H1 (cell line): ENCODE measurements around the gene FEM1C. TPM values are rescaled to one million over a fixed set of nuclear protein-coding genes. Genes with fewer than 3 reads are reported as not detected.

ENCODE experiments used
- CTCF ChIA-PET: fragments of 300-600 bp; sonication (Branson Sonifier 250); formaldehyde crosslinking; loops from one replicate; lab custom pipeline; 2021; ENCODE audit not compliant: partially characterized antibody; lab: Charles Lee
- POLR2A ChIA-PET: fragments of 300-600 bp; sonication (Branson Sonifier 250); formaldehyde crosslinking; loops from one replicate; lab custom pipeline; 2021; ENCODE audit warnings: inconsistent platforms; ENCODE audit not compliant: partially characterized antibody; lab: Charles Lee
- DNase-seq, 2 experiments: peaks; one replicate each; pipeline versions ENCODE4 v3.0.0 to v3.0.0-alpha.2; 2010 to 2022; ENCODE audit warnings: low spot score in 2 of 2, low read depth in 1 of 2, mixed read lengths in 1 of 2
- FAIRE-seq: peaks from 2 replicates; lab custom pipeline; 2011; peaks lifted over from hg19 to GRCh38; lab: Jason Lieb, UNC
- H2AFZ ChIP-seq: 2 replicates; pipeline ENCODE4 v1.8.1; 2012; ENCODE audit warnings: low read length, inconsistent platforms
- H2AK5ac ChIP-seq: 2 replicates; pipeline ENCODE4 v1.6.1; 2013; ENCODE audit warnings: low read depth, low read length
- H2BK120ac ChIP-seq: replicated peaks from 2 replicates; pipeline ENCODE3; 2013; ENCODE audit warnings: low read depth, low read length, inconsistent platforms
- H2BK12ac ChIP-seq: 2 replicates; pipeline ENCODE4 v1.6.1; 2013; ENCODE audit warnings: low read depth, low read length
- H2BK15ac ChIP-seq: 2 replicates; pipeline ENCODE4 v1.6.1; 2013; ENCODE audit warnings: low read length
- H2BK20ac ChIP-seq: 2 replicates; pipeline ENCODE4 v1.6.1; 2013; ENCODE audit warnings: low read length
- H2BK5ac ChIP-seq: 2 replicates; pipeline ENCODE4 v1.6.1; 2013; ENCODE audit warnings: low read depth, low read length
- H3K14ac ChIP-seq: 2 replicates; pipeline ENCODE4 v1.6.1; 2013; ENCODE audit warnings: inconsistent platforms; ENCODE audit not compliant: insufficient read length
- H3K18ac ChIP-seq: 2 replicates; pipeline ENCODE4 v1.6.1; 2013; ENCODE audit warnings: low read length; ENCODE audit errors: extremely low read depth
- H3K23ac ChIP-seq: 2 replicates; pipeline ENCODE4 v1.6.1; 2013; ENCODE audit warnings: inconsistent platforms; ENCODE audit not compliant: insufficient read length
- H3K23me2 ChIP-seq: 2 replicates; pipeline ENCODE4 v1.6.1; 2013; ENCODE audit warnings: low read depth, low read length
- H3K27ac ChIP-seq: 2 replicates; pipeline ENCODE4 v1.6.1; 2011; ENCODE audit warnings: low read depth, low read length, inconsistent platforms
- H3K27me3 ChIP-seq, 4 experiments: replicated peaks in 1 of 4; 1 replicate in 1 of 4; 2 replicates in 3 of 4; pipeline versions ENCODE4 v1.6.1 to v1.8.1; 2011 to 2013; ENCODE audit warnings: low read length in 3 of 4, mild to moderate bottlenecking in 3 of 4, inconsistent platforms in 2 of 4, mixed read lengths in 2 of 4, moderate library complexity in 1 of 4; ENCODE audit not compliant: control insufficient read depth in 3 of 4, insufficient read depth in 3 of 4; ENCODE audit errors: extremely low read depth in 1 of 4
- H3K36me3 ChIP-seq, 4 experiments: 2 replicates each; pipeline versions ENCODE4 v1.6.1 to v1.8.1; 2011 to 2013; ENCODE audit warnings: mild to moderate bottlenecking in 4 of 4, low read length in 3 of 4, moderate library complexity in 2 of 4, control low read depth in 1 of 4, inconsistent platforms in 1 of 4; ENCODE audit not compliant: insufficient read depth in 4 of 4, control insufficient read depth in 2 of 4
- H3K4ac ChIP-seq: replicated peaks from 2 replicates; pipeline ENCODE3; 2013; ENCODE audit warnings: low read length, low read depth, mixed read lengths, inconsistent platforms; ENCODE audit not compliant: insufficient read length
- H3K4me1 ChIP-seq, 4 experiments: replicated peaks in 1 of 4; 1 replicate in 1 of 4; 2 replicates in 3 of 4; pipeline versions ENCODE4 v1.6.1 to v1.8.1; 2011 to 2013; ENCODE audit warnings: low read length in 3 of 4, inconsistent platforms in 2 of 4, mixed read lengths in 1 of 4; ENCODE audit not compliant: insufficient read depth in 4 of 4, control insufficient read depth in 3 of 4
- H3K4me2 ChIP-seq, 2 experiments: 2 replicates each; pipeline versions ENCODE4 v1.6.1 to v1.8.1; 2011 to 2013; ENCODE audit warnings: low read depth in 2 of 2, low read length in 2 of 2, control low read depth in 1 of 2, inconsistent platforms in 1 of 2, mild to moderate bottlenecking in 1 of 2; ENCODE audit not compliant: insufficient read depth in 1 of 2
- H3K4me3 ChIP-seq, 4 experiments: fragments of 200-600, 300-600 bp in 1 of 4; sonication (generic), shearing (Covaris generic), sonication (Bioruptor Twin) in 1 of 4; 2 replicates each; pipeline versions ENCODE4 v1.5.1 to v1.8.1; 2011 to 2016; ENCODE audit warnings: low read length in 4 of 4, low read depth in 3 of 4, control low read depth in 2 of 4, inconsistent platforms in 2 of 4, mild to moderate bottlenecking in 2 of 4, mixed read lengths in 1 of 4, moderate library complexity in 1 of 4; ENCODE audit not compliant: insufficient read depth in 2 of 4; ENCODE audit errors: extremely low read depth in 1 of 4
- H3K56ac ChIP-seq: replicated peaks from 2 replicates; pipeline ENCODE3; 2013; ENCODE audit warnings: low read depth, mild to moderate bottlenecking, mixed read lengths, low read length, inconsistent platforms; ENCODE audit not compliant: insufficient read length
- H3K79me1 ChIP-seq: 2 replicates; pipeline ENCODE4 v1.6.1; 2013; ENCODE audit warnings: low read depth, low read length, control low read depth
- H3K79me2 ChIP-seq, 2 experiments: 2 replicates each; pipeline versions ENCODE4 v1.6.1 to v1.8.1; 2012 to 2013; ENCODE audit warnings: low read length in 2 of 2, mild to moderate bottlenecking in 2 of 2, inconsistent platforms in 1 of 2; ENCODE audit not compliant: insufficient read depth in 2 of 2, control insufficient read depth in 1 of 2
- H3K9ac ChIP-seq, 4 experiments: replicated peaks in 1 of 4; 1 replicate in 1 of 4; 2 replicates in 3 of 4; pipeline versions ENCODE4 v1.6.1 to v1.8.1; 2011 to 2013; ENCODE audit warnings: low read depth in 3 of 4, low read length in 3 of 4, control low read depth in 2 of 4, mild to moderate bottlenecking in 2 of 4, moderate library complexity in 2 of 4, inconsistent platforms in 1 of 4; ENCODE audit errors: extremely low read depth in 1 of 4
- H3K9me3 ChIP-seq, 2 experiments: 2 replicates each; pipeline versions ENCODE4 v1.6.1 to v1.8.1; 2012 to 2013; ENCODE audit warnings: mild to moderate bottlenecking in 2 of 2, moderate library complexity in 2 of 2, control low read depth in 1 of 2, inconsistent platforms in 1 of 2, low read depth in 1 of 2, low read length in 1 of 2, mixed read lengths in 1 of 2; ENCODE audit not compliant: insufficient read depth in 2 of 2
- H4K20me1 ChIP-seq, 2 experiments: replicated peaks in 1 of 2; 2 replicates each; pipeline versions ENCODE3 to v1.8.1; 2011 to 2013; ENCODE audit warnings: inconsistent platforms in 2 of 2, low read length in 2 of 2, mild to moderate bottlenecking in 1 of 2; ENCODE audit not compliant: insufficient read depth in 2 of 2, control insufficient read depth in 1 of 2
- H4K5ac ChIP-seq: 2 replicates; pipeline ENCODE4 v1.6.1; 2013; ENCODE audit warnings: low read length, low read depth, mixed read lengths, inconsistent platforms; ENCODE audit not compliant: insufficient read length
- H4K8ac ChIP-seq: 2 replicates; pipeline ENCODE4 v1.8.0; 2013; ENCODE audit warnings: mild to moderate bottlenecking, moderate library complexity, low read length, inconsistent platforms; ENCODE audit not compliant: insufficient read depth; ENCODE audit errors: extremely low read depth
- H4K91ac ChIP-seq: replicated peaks from 2 replicates; pipeline ENCODE3; 2013; ENCODE audit warnings: low read length, mixed read lengths, inconsistent platforms; ENCODE audit not compliant: insufficient read length
- ASH2L ChIP-seq: fragments of 200-600, 300-600 bp; sonication (generic); IDR thresholded peaks from one replicate; pipeline ENCODE4 v1.7.1; 2017; ENCODE audit warnings: low read length
- BRCA1 ChIP-seq: IDR thresholded peaks from 2 replicates; pipeline ENCODE4 v1.6.1; 2012; ENCODE audit warnings: low read depth, low read length, improper control_type of control experiment
- EGR1 ChIP-seq: IDR thresholded peaks from 2 replicates; pipeline ENCODE4 v1.6.1; 2011; ENCODE audit warnings: low read depth, low read length, borderline replicate concordance
- EZH2 ChIP-seq: fragments of 200-600 bp; sonication (generic); IDR thresholded peaks from 2 replicates; pipeline ENCODE4 v1.7.1; 2012; ENCODE audit warnings: low read depth, mild to moderate bottlenecking, moderate library complexity, low read length, inconsistent platforms; ENCODE audit not compliant: severe bottlenecking
- JUN ChIP-seq: IDR thresholded peaks from 2 replicates; pipeline ENCODE4 v1.6.1; 2011; ENCODE audit warnings: low read depth, mild to moderate bottlenecking, improper control_type of control experiment, low read length
- KDM1A ChIP-seq: fragments of 200-600, 300-600 bp; sonication (generic); IDR thresholded peaks from 2 replicates; pipeline ENCODE4 v1.7.1; 2016; ENCODE audit warnings: mild to moderate bottlenecking, low read length, borderline replicate concordance
- KDM4A ChIP-seq: IDR thresholded peaks from one replicate; pipeline ENCODE4 v1.7.1; 2012; ENCODE audit warnings: low read depth, mild to moderate bottlenecking, moderate library complexity, low read length, inconsistent platforms; ENCODE audit not compliant: severe bottlenecking
- MAFK ChIP-seq: IDR thresholded peaks from 2 replicates; pipeline ENCODE4 v1.6.1; 2012; ENCODE audit warnings: low read depth, mild to moderate bottlenecking, improper control_type of control experiment, low read length
- RNF2 ChIP-seq: fragments of 200-900, 300-1000 bp; sonication (generic); IDR thresholded peaks from 2 replicates; pipeline ENCODE4 v1.7.1; 2016; ENCODE audit warnings: borderline replicate concordance, low read depth, mild to moderate bottlenecking, antibody characterized with exemption, low read length; ENCODE audit not compliant: poor library complexity, severe bottlenecking; ENCODE audit errors: missing control alignments
- TAF1 ChIP-seq: IDR thresholded peaks from 2 replicates; pipeline ENCODE4 v1.6.1; 2011; ENCODE audit warnings: mild to moderate bottlenecking, low read depth, low read length
- WGBS, 2 experiments: shearing (Covaris generic) in 1 of 2; methylation state at CpG; one replicate each; pipeline versions ENCODE4 v1.1.6 to v1.1.7; 2013 to 2015; ENCODE audit warnings: low lambda C conversion rate in 2 of 2, mixed read lengths in 2 of 2, inconsistent platforms in 1 of 2, low coverage in 1 of 2, missing lambda C conversion rate in 1 of 2; ENCODE audit not compliant: insufficient replicate concordance in 2 of 2, insufficient coverage in 1 of 2, insufficient read length in 1 of 2; ENCODE audit errors: extremely low coverage in 1 of 2, missing lambda C conversion rate in 1 of 2; 5-methylcytosine and 5-hydroxymethylcytosine counted together
- polyA plus RNA-seq, 7 experiments: library from polyadenylated mRNA; depleted of rRNA in 3 of 7; stranded (reverse) in 5 of 7; unstranded in 2 of 7; fragments of >200 nt in 5 of 7; fragments of 200-250 nt in 2 of 7; gene quantifications; 1 replicate in 5 of 7; 2 replicates in 1 of 7; 4 replicates in 1 of 7; pipeline versions ENCODE4 v1.2.1 to v1.2.3, GENCODE V29; 2011 to 2013; ENCODE audit warnings: missing spikeins in 2 of 7, mixed read lengths in 2 of 7
- total RNA-seq: library from RNA; stranded (reverse); fragmentation: NEBNext Ultra II Directional; extraction: Animal tissue kit (Norgen Biotek cat#: 25700); gene quantifications from 2 replicates; pipeline ENCODE4 v1.2.1, GENCODE V29; 2021

The FEM1C gene
- total and polyA plus RNA-seq, 2 of the 8 experiments (the other 6 are each of a cell fraction or from before 2014, with no cell fraction given): 4.4 to 17.7 TPM

DNA sequence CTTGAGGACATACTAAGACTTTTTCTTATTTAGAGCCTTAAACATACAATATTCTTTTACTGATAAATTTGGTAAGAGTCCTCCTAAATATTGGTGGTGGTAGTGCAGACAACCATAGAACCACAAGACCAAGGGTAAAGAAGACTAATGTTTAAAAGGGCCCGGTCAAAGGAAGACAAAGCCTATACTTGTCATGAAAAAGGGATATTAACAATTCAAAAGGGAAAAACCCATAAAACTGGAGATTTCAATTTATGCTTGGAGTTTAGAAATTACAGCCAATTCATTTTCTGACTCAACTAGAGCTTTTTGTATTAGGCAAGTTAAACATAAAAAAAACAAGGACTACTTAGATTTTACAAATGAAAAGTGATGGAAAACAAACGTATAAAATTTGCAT lies 24.4 kb downstream of the FEM1C start:
- H3K56ac ChIP-seq: no peak overlapping the region
- H4K5ac ChIP-seq: no peak overlapping the region
- H2BK120ac ChIP-seq: no peak overlapping the region
- H3K23ac ChIP-seq: no peak overlapping the region
- H3K4me1 ChIP-seq: peaks cover 0 to 3% (median 0%) of the 10 kb centered on the region in 4 experiments; a peak in 1 of 7 replicates
- peaks cover 0 to 3% of the 10 kb centered on the region in 2 experiments; a peak in 1 of 4 replicates for H3K79me2 ChIP-seq
- no peak overlapping the region for H3K4me2 ChIP-seq
- H2BK20ac ChIP-seq: no peak overlapping the region
- no peak overlapping the region for H4K8ac ChIP-seq
- H3K79me1 ChIP-seq: no peaks in the 10 kb centered on the region
- DNase-seq: no peak
- no peak overlapping the region for H4K91ac ChIP-seq
- no peaks in the 10 kb centered on the region for H4K20me1 ChIP-seq
- no peak overlapping the region for H3K18ac ChIP-seq
- H2BK12ac ChIP-seq: no peak overlapping the region
- ChIA-PET CTCF (interaction anchor here (0.9 to 1.0 kb wide), 2 partner anchors 13 to 146 kb away, joined by 3 to 4 read pairs; no protein-coding TSS in a partner anchor), POLR2A (interaction anchor here (2.3 kb wide), 1 partner anchor 24 kb away, joined by 9 read pairs; the partner anchor contains the start of gene FEM1C)
- no peak overlapping the region for H2BK5ac ChIP-seq
- H2AK5ac ChIP-seq: no peak overlapping the region
- H3K9me3 ChIP-seq: no peaks in the 10 kb centered on the region
- no peak overlapping the region for H3K27ac ChIP-seq
- H2AFZ ChIP-seq: no peak overlapping the region
- H3K4ac ChIP-seq: no peak overlapping the region
- no peak overlapping the region for H3K4me3 ChIP-seq
- peaks cover 0 to 2% (median 0%) of the 10 kb centered on the region in 4 experiments; a peak in 1 of 7 replicates for H3K27me3 ChIP-seq
- FAIRE-seq: no peak
- 83% methylated on average over 2 of the region's 2 CpGs; no CpG with 5 or more reads in 1 of the 2 experiments for WGBS, 2 experiments
- H3K23me2 ChIP-seq: no peaks in the 10 kb centered on the region
- TF ChIP-seq MAFK (no peak), ASH2L (no peak), BRCA1 (no peak), EZH2 (no peak), TAF1 (no peak), JUN (no peak), EGR1 (no peak), RNF2 (no peak), KDM1A (no peak), KDM4A (no peak)
- TF ChIP-seq, all 59 proteins: peak for 0
- Histone ChIP-seq H3K9ac (no peak overlapping the region), H2BK15ac (no peak overlapping the region), H3K14ac (no peak overlapping the region), H3K36me3 (peaks cover 2 to 23% (median 10%) of the 10 kb centered on the region in 4 experiments)
